Fibroblast of villous mesenchyme (primary cell): ENCODE results near the gene TGM2. TPM values are rescaled to one million over a fixed set of nuclear protein-coding genes. Genes with fewer than 3 reads are reported as not detected.

Source experiments
- DNase-seq: peaks from one replicate; pipeline ENCODE4 v3.0.0-alpha.2; 2010; ENCODE audit warnings: low read depth
- H3K4me3 ChIP-seq: 2 replicates; pipeline ENCODE4 v1.5.1; 2011; ENCODE audit warnings: low read depth, mild to moderate bottlenecking, low read length
- total RNA-seq: library from RNA; depleted of rRNA; stranded (reverse); fragments of >200 nt; gene quantifications from 2 replicates; pipeline ENCODE4 v1.2.3, GENCODE V29; 2012
- TF ChIP-seq, protein P1 (sequence below): IDR thresholded peaks from 2 replicates; pipeline ENCODE4 v1.5.1; 2012; ENCODE audit warnings: low read depth, mild to moderate bottlenecking, low read length; ENCODE audit not compliant: insufficient read depth

TGM2 gene
- total RNA-seq, 1 donor: 2,020 TPM

DNA sequence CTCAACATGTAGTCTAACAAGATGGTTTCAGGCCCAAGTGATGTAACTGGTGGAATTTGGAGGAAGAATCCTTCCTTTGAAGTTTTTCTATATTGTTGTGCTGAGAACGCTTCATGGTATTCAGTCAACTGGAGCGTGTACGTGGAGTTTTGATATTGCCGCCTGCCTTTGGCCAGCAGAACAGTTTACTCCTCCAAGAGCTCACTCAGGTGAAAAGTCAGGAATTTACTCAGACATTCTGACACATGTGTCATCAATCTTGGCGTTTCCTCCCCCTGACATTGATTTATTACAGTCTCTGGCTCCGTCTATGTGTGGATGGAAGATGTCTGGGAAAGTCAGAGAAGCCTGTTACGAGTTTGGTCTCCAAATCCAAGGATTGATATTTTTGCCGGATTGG lies 19.0 kb upstream of the TGM2 start:
- no peak overlapping the region for H3K4me3 ChIP-seq
- TF ChIP-seq, protein P1, sequence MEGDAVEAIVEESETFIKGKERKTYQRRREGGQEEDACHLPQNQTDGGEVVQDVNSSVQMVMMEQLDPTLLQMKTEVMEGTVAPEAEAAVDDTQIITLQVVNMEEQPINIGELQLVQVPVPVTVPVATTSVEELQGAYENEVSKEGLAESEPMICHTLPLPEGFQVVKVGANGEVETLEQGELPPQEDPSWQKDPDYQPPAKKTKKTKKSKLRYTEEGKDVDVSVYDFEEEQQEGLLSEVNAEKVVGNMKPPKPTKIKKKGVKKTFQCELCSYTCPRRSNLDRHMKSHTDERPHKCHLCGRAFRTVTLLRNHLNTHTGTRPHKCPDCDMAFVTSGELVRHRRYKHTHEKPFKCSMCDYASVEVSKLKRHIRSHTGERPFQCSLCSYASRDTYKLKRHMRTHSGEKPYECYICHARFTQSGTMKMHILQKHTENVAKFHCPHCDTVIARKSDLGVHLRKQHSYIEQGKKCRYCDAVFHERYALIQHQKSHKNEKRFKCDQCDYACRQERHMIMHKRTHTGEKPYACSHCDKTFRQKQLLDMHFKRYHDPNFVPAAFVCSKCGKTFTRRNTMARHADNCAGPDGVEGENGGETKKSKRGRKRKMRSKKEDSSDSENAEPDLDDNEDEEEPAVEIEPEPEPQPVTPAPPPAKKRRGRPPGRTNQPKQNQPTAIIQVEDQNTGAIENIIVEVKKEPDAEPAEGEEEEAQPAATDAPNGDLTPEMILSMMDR: no peak
- DNase-seq: no peak

DNA sequence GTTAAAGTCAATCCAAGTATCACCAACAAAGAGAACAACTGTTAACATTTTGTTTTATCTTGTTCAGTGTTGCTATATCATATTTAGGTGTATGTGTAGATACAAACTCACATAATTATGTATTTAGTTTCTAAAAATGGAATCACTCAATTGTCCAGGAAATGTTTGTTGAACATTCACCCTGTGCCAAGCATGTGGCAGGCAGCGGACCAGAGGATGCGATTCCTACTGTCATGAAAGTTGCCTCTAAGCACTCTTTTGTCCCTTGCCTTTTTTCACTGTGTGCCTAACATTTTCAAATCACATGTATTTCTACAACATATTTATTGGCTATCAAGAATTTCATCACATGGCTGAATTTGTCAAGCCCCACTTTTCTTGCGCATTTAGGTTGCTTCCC lies 16.9 kb upstream of the TGM2 start:
- DNase-seq: no peak
- H3K4me3 ChIP-seq: no peak overlapping the region
- TF ChIP-seq, protein P1: no peak

GRCh38 chr20:38181207-38181801 lies 16.2 kb upstream of the TGM2 start:
- no peak overlapping the region for H3K4me3 ChIP-seq
- TF ChIP-seq, protein P1: no peak
- DNase-seq: no peak

GRCh38 chr20:38180781-38181180 lies 15.7 kb upstream of the TGM2 start:
- DNase-seq: no peak
- H3K4me3 ChIP-seq: no peak overlapping the region
- TF ChIP-seq, protein P1: no peak

- no peak overlapping the region for H3K4me3 ChIP-seq
- TF ChIP-seq, protein P1: no peak
- no peak for DNase-seq
These were observed 14.8 kb upstream of the TGM2 start for GRCh38 chr20:38179846-38180245.

DNA sequence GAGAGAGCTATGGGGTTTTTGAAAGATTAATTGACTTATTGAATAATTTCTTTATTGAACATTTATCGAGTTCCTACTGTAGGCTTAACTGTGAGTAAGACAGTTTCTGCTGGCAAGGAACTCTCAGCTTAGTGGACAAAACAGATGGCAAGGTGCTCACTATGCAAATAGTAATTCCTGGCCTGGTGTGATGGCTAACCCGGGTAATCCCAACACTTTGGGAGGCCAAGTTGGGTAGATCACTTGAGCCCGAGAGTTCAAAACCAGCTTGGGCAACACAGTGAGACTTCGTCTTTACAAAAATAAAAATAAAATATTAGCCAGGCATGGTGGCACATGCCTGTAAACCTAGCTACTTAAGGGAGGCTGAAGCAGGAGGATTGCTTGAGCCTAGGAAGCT lies 13.5 kb upstream of the TGM2 start:
- no peak overlapping the region for H3K4me3 ChIP-seq
- no peak for DNase-seq
- TF ChIP-seq, protein P1: no peak

GRCh38 chr20:38178065-38178491 lies 13.0 kb upstream of the TGM2 start:
- no peak overlapping the region for H3K4me3 ChIP-seq
- no peak for DNase-seq
- TF ChIP-seq, protein P1: no peak
